Choroid plexus epithelial cell (primary cell): ENCODE measurements around the gene PEX19.

Source experiments
- DNase-seq: peaks from one replicate; pipeline ENCODE4 v3.0.0-alpha.2; 2010; ENCODE audit warnings: low read depth
- H3K4me3 ChIP-seq: 2 replicates; pipeline ENCODE4 v1.5.1; 2011; ENCODE audit warnings: low read depth, mild to moderate bottlenecking, control low read depth, low read length, moderate library complexity
- TF ChIP-seq, protein P1 (sequence below): conservative IDR thresholded peaks from 2 replicates; pipeline ENCODE4 v1.5.1; 2011; ENCODE audit warnings: low read depth, mild to moderate bottlenecking, control low read depth, inconsistent platforms, low read length, moderate library complexity

The PEX19 gene

DNA sequence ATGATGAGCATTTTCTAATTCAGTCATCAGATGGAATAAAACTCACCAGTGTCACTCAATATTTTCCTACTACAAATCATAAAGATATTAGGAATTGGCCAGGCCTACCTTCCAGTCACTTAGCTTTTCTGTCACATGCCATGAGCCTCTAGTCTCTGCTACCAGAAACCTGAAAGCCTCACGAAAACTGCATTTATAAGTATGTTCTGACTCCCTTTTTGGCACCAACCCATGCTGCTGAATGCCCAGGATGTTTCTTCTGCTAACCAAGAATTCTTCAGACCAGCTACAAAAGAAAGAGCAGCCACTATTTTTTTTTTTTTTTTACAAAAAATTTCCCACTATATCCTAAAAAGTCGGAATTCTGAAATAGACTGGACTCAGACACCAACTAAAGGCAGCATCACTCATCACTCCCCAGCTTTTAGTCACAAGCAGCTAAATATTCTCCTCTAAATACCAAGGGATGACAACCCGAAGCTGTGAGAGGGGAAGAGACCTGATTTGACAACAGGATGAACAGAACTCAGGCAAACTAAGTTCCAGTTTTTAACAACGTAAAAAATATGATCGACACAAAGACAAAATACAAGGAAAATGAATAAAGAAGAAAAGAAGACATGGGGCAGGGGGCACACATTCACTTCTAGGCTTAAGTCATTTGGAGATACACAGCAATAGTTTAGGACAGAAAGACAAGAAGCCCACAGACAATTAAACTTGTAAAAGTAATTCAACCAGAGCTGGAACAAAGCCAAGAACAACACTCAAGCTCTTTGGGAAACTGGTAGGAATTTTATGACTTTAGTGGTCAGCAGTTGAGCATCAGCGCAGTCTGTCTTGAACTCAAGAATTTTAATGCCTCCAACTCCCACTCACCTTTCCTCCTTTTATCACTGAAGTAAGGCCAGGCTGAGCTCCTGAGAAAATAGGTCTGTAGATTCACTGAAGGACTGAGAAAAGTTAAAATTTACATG, 24.2 kb downstream of the PEX19 start:
- TF ChIP-seq, protein P1, sequence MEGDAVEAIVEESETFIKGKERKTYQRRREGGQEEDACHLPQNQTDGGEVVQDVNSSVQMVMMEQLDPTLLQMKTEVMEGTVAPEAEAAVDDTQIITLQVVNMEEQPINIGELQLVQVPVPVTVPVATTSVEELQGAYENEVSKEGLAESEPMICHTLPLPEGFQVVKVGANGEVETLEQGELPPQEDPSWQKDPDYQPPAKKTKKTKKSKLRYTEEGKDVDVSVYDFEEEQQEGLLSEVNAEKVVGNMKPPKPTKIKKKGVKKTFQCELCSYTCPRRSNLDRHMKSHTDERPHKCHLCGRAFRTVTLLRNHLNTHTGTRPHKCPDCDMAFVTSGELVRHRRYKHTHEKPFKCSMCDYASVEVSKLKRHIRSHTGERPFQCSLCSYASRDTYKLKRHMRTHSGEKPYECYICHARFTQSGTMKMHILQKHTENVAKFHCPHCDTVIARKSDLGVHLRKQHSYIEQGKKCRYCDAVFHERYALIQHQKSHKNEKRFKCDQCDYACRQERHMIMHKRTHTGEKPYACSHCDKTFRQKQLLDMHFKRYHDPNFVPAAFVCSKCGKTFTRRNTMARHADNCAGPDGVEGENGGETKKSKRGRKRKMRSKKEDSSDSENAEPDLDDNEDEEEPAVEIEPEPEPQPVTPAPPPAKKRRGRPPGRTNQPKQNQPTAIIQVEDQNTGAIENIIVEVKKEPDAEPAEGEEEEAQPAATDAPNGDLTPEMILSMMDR: no peak
- H3K4me3 ChIP-seq: peak overlapping the region; percentile 98
- DNase-seq: peak; percentile 95

DNA sequence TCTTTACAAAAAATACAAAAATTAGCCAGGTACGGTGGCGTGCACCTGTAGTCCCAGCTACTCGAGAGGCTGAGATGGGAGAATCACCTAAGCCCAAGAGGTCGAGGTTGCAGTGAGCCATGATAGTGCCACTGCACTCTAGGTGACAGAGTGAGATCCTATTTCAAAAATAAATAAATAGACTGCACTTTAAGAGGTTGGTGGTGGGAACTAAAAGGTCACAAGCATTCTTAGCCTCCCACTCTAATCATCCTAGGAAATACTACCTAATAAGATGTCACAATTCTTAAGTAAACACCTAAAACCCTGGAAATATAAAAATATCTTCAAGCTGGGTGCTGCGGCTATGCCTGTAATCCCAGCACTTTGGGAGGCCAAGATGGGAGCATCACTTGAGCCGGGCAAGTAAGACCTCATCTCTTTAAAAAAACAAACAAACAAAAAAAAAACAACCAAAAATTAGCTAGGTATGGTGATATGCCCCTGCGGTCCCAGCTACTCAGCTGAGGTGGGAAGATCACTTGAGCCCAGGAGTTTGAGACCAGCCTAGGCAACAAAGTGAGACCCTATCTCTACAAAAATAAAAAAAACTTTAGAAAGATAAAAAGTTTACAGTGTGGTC, 26.6 kb downstream of the PEX19 start:
- TF ChIP-seq, protein P1: no peak
- peak; percentile 7 for DNase-seq
- no peak overlapping the region for H3K4me3 ChIP-seq

DNA sequence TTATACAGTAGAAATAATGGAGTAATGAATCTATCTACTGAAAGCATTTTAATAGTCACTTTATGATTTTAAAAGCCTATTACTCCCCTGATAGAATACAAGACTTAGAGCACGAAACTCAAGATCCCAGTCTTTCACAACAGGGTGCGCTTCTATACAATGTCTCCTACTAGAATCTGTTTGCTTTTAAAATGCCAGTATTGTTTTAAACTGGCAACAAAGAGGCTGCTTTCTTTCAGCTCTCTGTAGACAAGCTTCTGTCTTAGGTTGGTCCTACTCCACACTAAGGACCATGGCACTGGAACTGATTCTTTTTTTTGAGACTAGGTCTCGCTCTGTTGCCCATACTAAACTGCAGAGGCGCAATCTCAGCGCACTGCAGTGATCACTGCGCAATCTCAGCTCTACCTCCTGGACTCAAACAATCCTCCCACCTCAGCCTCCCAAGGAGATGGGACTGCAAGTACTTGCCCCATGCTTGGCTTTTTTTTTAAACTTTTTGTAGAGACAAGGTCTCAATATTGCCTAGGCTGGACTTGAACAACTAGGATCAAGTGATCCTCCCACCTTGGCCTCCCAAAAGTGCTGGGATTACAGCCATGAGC, 27.4 kb downstream of the PEX19 start:
- no peak for DNase-seq
- TF ChIP-seq, protein P1: no peak
- H3K4me3 ChIP-seq: no peak overlapping the region

DNA sequence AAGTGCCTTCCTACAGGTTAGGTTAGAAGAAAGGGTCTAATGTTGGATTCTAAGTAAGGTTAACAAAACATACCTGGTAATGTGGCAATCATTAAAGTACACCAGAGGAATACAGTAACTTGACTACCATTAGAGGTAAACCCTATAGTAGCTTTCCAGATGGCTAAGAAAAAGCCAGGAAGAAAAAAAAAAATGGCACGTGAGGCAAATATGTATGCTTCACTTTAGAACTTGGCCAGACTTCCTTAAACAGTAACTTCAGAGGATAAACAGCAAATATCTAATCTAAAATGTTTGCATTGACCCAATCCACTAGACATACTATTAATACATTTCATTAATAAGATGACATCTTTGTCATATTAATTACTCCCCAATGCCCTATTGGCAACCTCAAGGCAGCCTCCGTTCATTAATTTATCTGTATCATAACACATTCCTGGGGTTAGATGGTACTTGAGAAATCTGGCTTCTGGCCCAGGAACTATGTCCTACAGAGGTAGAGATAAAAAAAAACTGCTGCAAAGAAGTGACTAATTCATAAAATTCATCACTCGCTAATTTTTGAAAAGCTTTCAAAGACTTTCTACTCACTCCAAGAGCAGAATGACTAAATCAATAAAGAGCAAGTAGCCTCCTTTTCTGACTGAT, 28.4 kb downstream of the PEX19 start:
- TF ChIP-seq, protein P1: no peak
- H3K4me3 ChIP-seq: no peak overlapping the region
- peak; percentile 88 for DNase-seq

DNA sequence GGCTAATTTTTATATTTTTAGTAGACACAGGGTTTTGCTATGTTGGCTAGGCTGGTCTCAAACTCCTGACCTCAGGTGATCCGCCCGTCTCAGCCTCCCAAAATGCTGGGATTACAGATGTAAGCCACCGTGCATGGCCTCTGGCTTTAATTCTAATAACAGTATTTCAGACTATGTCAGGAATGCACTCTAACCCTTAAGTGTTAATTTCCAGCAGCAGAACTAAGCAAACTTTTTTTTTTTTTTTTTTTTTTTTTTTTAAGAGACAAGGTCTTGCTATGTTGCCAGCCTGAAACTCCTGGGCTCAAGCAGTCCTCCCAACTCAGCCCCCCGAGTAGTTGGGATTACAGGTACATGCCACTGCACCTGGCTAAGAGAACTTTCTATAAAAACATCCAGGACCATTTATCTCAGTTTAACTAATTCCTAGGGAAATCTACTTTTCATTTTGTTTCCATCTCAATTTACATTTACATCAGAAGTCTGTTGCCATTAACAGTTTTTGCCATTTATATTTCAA, 29.1 kb downstream of the PEX19 start:
- no peak overlapping the region for H3K4me3 ChIP-seq
- DNase-seq: no peak
- TF ChIP-seq, protein P1: no peak

DNA sequence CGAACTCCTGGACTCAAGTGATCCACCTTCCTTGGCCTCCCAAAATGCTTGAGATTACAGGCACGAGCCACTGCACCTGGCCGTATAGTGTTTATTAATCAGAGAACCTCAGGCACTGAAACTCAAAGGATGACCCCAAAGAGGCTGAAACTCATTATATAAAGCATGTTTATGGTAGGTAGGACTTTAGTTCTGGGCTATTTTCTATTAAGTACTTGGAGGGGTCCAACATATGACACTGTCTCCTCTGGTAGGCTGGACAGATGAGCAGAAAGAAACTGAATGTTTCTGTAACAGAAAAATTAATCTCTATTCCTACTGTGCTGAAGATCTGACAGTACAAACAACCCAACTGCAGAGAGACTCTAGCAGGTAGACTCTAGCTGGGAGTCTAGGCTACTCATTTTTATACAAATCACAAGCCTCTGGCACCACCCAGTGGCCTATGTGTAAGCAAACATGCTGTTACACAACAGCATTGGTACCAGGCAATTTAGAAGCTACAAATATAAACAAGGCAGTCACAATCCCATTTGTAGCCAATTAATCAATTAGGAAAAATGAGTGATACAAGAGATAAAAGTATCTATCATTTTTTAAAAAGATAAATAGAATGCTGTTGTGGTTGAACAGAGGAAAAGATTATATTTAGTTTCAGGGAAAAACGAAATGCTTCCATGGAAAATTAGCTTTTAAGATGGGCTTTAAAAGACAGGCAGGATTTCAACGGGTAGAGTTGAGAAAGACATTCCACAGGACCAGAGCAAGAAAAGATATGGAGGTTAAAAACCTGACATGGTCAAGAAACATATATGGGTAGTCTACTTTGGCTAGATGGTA, 33.0 kb downstream of the PEX19 start:
- DNase-seq: peak; percentile 88
- TF ChIP-seq, protein P1: peak; percentile 76

More for the DNA sequence above, 33.0 kb downstream of the PEX19 start:
- no peak overlapping the region for H3K4me3 ChIP-seq
